HG03342 (cell line): ENCODE results near the gene LRCH1.
A peak's percentile ranks its signal among the peaks of the same experiment; 100 is the strongest.

Experiments used
- ATAC-seq: cut with Tn5 transposase; IDR thresholded peaks from one replicate; pipeline ENCODE4 v1.9.1; 2021; ENCODE audit warnings: mild to moderate bottlenecking, moderate library complexity; ENCODE audit not compliant: unreplicated experiment

Gene LRCH1

GRCh38 chr13:46783504-46783903 is 230.5 kb downstream of the LRCH1 start:
- no peak for ATAC-seq

GRCh38 chr13:46795321-46795720 is 242.4 kb downstream of the LRCH1 start:
- no peak for ATAC-seq

GRCh38 chr13:46796129-46796514 is 243.2 kb downstream of the LRCH1 start:
- ATAC-seq = no peak

- peak; percentile 91 for ATAC-seq
These were observed 243.8 kb downstream of the LRCH1 start, which contains the start of gene ESD for GRCh38 chr13:46796515-46797474. Gene ESD, minus strand, starts transcription at chr13:46797161. Its CDS starts 5,748 bp downstream, at chr13:46791413.

GRCh38 chr13:46797501-46798237 is 244.7 kb downstream of the LRCH1 start:
- no peak for ATAC-seq

GRCh38 chr13:46799139-46799538 is 246.2 kb downstream of the LRCH1 start:
- ATAC-seq = no peak

GRCh38 chr13:46801858-46802257 is 248.9 kb downstream of the LRCH1 start:
- no peak for ATAC-seq
